ENCODE results near the gene OR2L2. TPM values are rescaled to one million over a fixed set of nuclear protein-coding genes. Genes with fewer than 3 reads are reported as not detected.

OR2L2 gene
- total RNA-seq (0.09 TPM), polyA plus RNA-seq (ENCODE audit: insufficient read depth, low read depth, low replicate concordance) (not detected)
- long read RNA-seq, donor 1: 0 reads
- long read RNA-seq, donor 2: 0 reads
- long read RNA-seq, donor 3: 0 reads
- long read RNA-seq, donor 4: 0 reads
- long read RNA-seq, donor 5: 0 reads
- long read RNA-seq, donor 6: 0 reads
- long read RNA-seq, donor 7: 0 reads
- long read RNA-seq, donor 8: 0 reads
- long read RNA-seq, donor 9: 0 reads
- long read RNA-seq, donor 10: 0 reads

- intact Hi-C loops (cut with DNase I): no loop called here
- Histone ChIP-seq H3K9ac (ENCODE audit: low read length in 3 of 3) (no peak within 1 kb of the TSS), H3K27me3 (ENCODE audit: control insufficient read depth, insufficient read depth, low read length) (no peaks in the 10 kb centered on the region), H3K4me3 (ENCODE audit: low read length in 3 of 3) (no peak within 1 kb of the TSS), H3K9me3 (ENCODE audit: control insufficient read depth in 2 of 3, insufficient read depth in 1 of 3, low read length in 3 of 3) (peaks cover 0 to 2% (median 0%) of the 10 kb centered on the region in 3 donors), H3K27ac (ENCODE audit: low read depth in 2 of 2, low read length in 2 of 2) (no peak within 1 kb of the TSS), H3K36me3 (ENCODE audit: control insufficient read depth in 2 of 3, insufficient read depth in 3 of 3, low read length in 3 of 3) (no peaks in the 10 kb centered on the region), H3K4me1 (ENCODE audit: control insufficient read depth in 2 of 3, insufficient read depth in 2 of 3, low read depth in 1 of 3, low read length in 3 of 3) (no peaks in the 10 kb centered on the region)
- FAIRE-seq (no peak), DNase-seq (no peak)
- TF ChIP-seq CTCF (IDR thresholded peaks at IDR 0.05; ENCODE audit: borderline replicate concordance, extremely low read depth, insufficient read depth): no peak
These were observed at the start of gene OR2L2 for GRCh38 chr1:248029770-248030169. TSS of gene OR2L2 (plus strand) at chr1:248030070. CDS start at chr1:248038268, 8,198 bp downstream.

- Histone ChIP-seq H3K9me3 (ENCODE audit: control insufficient read depth in 2 of 3, insufficient read depth in 1 of 3, low read length in 3 of 3) (no peaks in the 10 kb centered on the region), H3K27me3 (ENCODE audit: control insufficient read depth, insufficient read depth, low read length) (no peaks in the 10 kb centered on the region), H3K36me3 (ENCODE audit: control insufficient read depth in 2 of 3, insufficient read depth in 3 of 3, low read length in 3 of 3) (no peaks in the 10 kb centered on the region), H3K4me3 (ENCODE audit: low read length in 3 of 3) (no peak overlapping the region), H3K4me1 (ENCODE audit: control insufficient read depth in 2 of 3, insufficient read depth in 2 of 3, low read depth in 1 of 3, low read length in 3 of 3) (no peaks in the 10 kb centered on the region), H3K9ac (ENCODE audit: low read length in 3 of 3) (no peak overlapping the region), H3K27ac (ENCODE audit: low read depth in 2 of 2, low read length in 2 of 2) (no peak overlapping the region)
- FAIRE-seq (no peak), DNase-seq (no peak)
- intact Hi-C loops (cut with DNase I): no loop called here
- no peak for TF ChIP-seq CTCF (IDR thresholded peaks at IDR 0.05; ENCODE audit: borderline replicate concordance, extremely low read depth, insufficient read depth)
These were observed 36.9 kb upstream of the OR2L2 start for GRCh38 chr1:247992986-247993385.

GRCh38 chr1:247998811-247999210 lies 31.1 kb upstream of the OR2L2 start:
- no peaks in the 10 kb centered on the region for H3K27me3 ChIP-seq (ENCODE audit: control insufficient read depth, insufficient read depth, low read length)
- H3K36me3 ChIP-seq (ENCODE audit: control insufficient read depth in 2 of 3, insufficient read depth in 3 of 3, low read length in 3 of 3): no peaks in the 10 kb centered on the region
- intact Hi-C loops (cut with DNase I): no loop called here
- no peak for FAIRE-seq
- H3K27ac ChIP-seq (ENCODE audit: low read depth in 2 of 2, low read length in 2 of 2): no peak overlapping the region
- H3K9ac ChIP-seq (ENCODE audit: low read length in 3 of 3): no peak overlapping the region
- H3K9me3 ChIP-seq (ENCODE audit: control insufficient read depth in 2 of 3, insufficient read depth in 1 of 3, low read length in 3 of 3): no peaks in the 10 kb centered on the region
- TF ChIP-seq CTCF (IDR thresholded peaks at IDR 0.05; ENCODE audit: borderline replicate concordance, extremely low read depth, insufficient read depth): no peak
- no peak overlapping the region for H3K4me3 ChIP-seq (ENCODE audit: low read length in 3 of 3)
- no peak for DNase-seq
- no peaks in the 10 kb centered on the region for H3K4me1 ChIP-seq (ENCODE audit: control insufficient read depth in 2 of 3, insufficient read depth in 2 of 3, low read depth in 1 of 3, low read length in 3 of 3)

DNA sequence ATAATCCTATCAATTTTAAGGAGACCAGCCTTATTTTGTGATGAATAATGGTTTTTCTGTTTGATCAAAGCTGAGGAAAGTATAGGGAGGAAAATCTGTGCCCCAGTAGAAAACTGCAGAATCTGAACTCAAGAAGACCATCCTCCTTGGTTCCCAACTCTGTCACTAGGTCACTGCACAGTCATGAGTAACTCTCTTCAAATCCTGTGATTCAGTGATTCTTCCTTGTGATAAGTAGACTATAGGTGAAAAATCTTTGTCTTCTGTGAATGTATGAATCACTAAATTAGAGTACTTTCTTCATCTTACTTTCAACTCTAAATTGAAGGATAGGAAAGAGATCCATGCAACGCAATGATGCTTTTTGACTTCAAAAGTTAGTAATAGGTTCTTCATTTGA lies 29.7 kb upstream of the OR2L2 start:
- no peak overlapping the region for H3K9ac ChIP-seq (ENCODE audit: low read length in 3 of 3)
- no peaks in the 10 kb centered on the region for H3K27me3 ChIP-seq (ENCODE audit: control insufficient read depth, insufficient read depth, low read length)
- H3K36me3 ChIP-seq (ENCODE audit: control insufficient read depth in 2 of 3, insufficient read depth in 3 of 3, low read length in 3 of 3): no peaks in the 10 kb centered on the region
- no peaks in the 10 kb centered on the region for H3K9me3 ChIP-seq (ENCODE audit: control insufficient read depth in 2 of 3, insufficient read depth in 1 of 3, low read length in 3 of 3)
- TF ChIP-seq CTCF (IDR thresholded peaks at IDR 0.05; ENCODE audit: borderline replicate concordance, extremely low read depth, insufficient read depth): no peak
- intact Hi-C loops (cut with DNase I): no loop called here
- no peaks in the 10 kb centered on the region for H3K4me1 ChIP-seq (ENCODE audit: control insufficient read depth in 2 of 3, insufficient read depth in 2 of 3, low read depth in 1 of 3, low read length in 3 of 3)
- no peak for FAIRE-seq
- H3K4me3 ChIP-seq (ENCODE audit: low read length in 3 of 3): no peak overlapping the region
- no peak overlapping the region for H3K27ac ChIP-seq (ENCODE audit: low read depth in 2 of 2, low read length in 2 of 2)
- DNase-seq: no peak

All from kidney (tissue), 22 donors.